Measurements from ENCODE around the gene IPO4. TPM values are rescaled to one million over a fixed set of nuclear protein-coding genes. Genes with fewer than 3 reads are reported as not detected.

Gene IPO4
- total and polyA plus RNA-seq, 2 of the 13 experiments (the other 11 are each of a cell fraction or from before 2014, with no cell fraction given) = 39.0 to 179 TPM

GRCh38 chr14:24212924-24213865, 24.6 kb upstream of the IPO4 start, which contains the start of gene CHMP4A (continued):
- peak; percentile 82; the same call in 1 of the 2 replicates for TF ChIP-seq LRRFIP1 (CRISPR knock-in tag; conservative IDR thresholded peaks at IDR 0.05)
- TF ChIP-seq GATA4 (IDR thresholded peaks at IDR 0.05; ENCODE audit: borderline replicate concordance, low read depth) = peak; percentile 86; the same call in 1 of the 2 replicates
- TF ChIP-seq ZNF331 (CRISPR knock-in tag; IDR thresholded peaks at IDR 0.05) = peak; percentile 88
- TF ChIP-seq ATF4 (CRISPR knock-in tag; IDR thresholded peaks at IDR 0.05) = peak in 1 of 2 experiments; percentile 11; a peak in 1 of 4 replicates
- TF ChIP-seq, protein P1, sequence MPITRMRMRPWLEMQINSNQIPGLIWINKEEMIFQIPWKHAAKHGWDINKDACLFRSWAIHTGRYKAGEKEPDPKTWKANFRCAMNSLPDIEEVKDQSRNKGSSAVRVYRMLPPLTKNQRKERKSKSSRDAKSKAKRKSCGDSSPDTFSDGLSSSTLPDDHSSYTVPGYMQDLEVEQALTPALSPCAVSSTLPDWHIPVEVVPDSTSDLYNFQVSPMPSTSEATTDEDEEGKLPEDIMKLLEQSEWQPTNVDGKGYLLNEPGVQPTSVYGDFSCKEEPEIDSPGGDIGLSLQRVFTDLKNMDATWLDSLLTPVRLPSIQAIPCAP (CRISPR knock-in tag; IDR thresholded peaks at IDR 0.05; ENCODE audit: low read depth) = peak; percentile 84
- TF ChIP-seq RFX1 (IDR thresholded peaks at IDR 0.05) = no peak
- TF ChIP-seq AKNA (CRISPR knock-in tag; IDR thresholded peaks at IDR 0.05; ENCODE audit: borderline replicate concordance) = peak; percentile 19; the same call in 1 of the 2 replicates
- TF ChIP-seq, protein P2, sequence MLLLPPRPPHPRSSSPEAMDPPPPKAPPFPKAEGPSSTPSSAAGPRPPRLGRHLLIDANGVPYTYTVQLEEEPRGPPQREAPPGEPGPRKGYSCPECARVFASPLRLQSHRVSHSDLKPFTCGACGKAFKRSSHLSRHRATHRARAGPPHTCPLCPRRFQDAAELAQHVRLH (CRISPR knock-in tag; IDR thresholded peaks at IDR 0.05; ENCODE audit: borderline replicate concordance, low read depth) = peak; percentile 99
- TF ChIP-seq ZNF713 (CRISPR knock-in tag; IDR thresholded peaks at IDR 0.05) = peak; percentile 85; the same call in 1 of the 2 replicates
- peak; percentile 50; the same call in 1 of the 2 replicates for TF ChIP-seq ZNF577 (CRISPR knock-in tag; IDR thresholded peaks at IDR 0.05; ENCODE audit: borderline replicate concordance, low read depth)
- TF ChIP-seq HNRNPH1 (optimal IDR thresholded peaks at IDR 0.05; ENCODE audit: low read depth, low read length) = peak; percentile 95
- TF ChIP-seq, protein P3, sequence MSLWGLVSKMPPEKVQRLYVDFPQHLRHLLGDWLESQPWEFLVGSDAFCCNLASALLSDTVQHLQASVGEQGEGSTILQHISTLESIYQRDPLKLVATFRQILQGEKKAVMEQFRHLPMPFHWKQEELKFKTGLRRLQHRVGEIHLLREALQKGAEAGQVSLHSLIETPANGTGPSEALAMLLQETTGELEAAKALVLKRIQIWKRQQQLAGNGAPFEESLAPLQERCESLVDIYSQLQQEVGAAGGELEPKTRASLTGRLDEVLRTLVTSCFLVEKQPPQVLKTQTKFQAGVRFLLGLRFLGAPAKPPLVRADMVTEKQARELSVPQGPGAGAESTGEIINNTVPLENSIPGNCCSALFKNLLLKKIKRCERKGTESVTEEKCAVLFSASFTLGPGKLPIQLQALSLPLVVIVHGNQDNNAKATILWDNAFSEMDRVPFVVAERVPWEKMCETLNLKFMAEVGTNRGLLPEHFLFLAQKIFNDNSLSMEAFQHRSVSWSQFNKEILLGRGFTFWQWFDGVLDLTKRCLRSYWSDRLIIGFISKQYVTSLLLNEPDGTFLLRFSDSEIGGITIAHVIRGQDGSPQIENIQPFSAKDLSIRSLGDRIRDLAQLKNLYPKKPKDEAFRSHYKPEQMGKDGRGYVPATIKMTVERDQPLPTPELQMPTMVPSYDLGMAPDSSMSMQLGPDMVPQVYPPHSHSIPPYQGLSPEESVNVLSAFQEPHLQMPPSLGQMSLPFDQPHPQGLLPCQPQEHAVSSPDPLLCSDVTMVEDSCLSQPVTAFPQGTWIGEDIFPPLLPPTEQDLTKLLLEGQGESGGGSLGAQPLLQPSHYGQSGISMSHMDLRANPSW (CRISPR knock-in tag; IDR thresholded peaks at IDR 0.05; ENCODE audit: borderline replicate concordance) = no peak; the same call in none of the 2 replicates
- TF ChIP-seq ZBTB8A (CRISPR knock-in tag; IDR thresholded peaks at IDR 0.05; ENCODE audit: borderline replicate concordance, low read depth) = peak; percentile 88; the same call in 1 of the 2 replicates
- TF ChIP-seq ZSCAN12 (CRISPR knock-in tag; IDR thresholded peaks at IDR 0.05) = peak; percentile 95; the same call in 1 of the 2 replicates

Data from HepG2 (cell line).